GM18909 (cell line): Measurements from ENCODE around the gene PCGF3.
"Not testable (repeated sequence)": the region's sequence is repeated elsewhere in the genome, so short reads cannot be mapped to it uniquely, and the experiment has no call there.

ENCODE experiments used
- ATAC-seq: cut with Tn5 transposase; IDR thresholded peaks from one replicate; pipeline ENCODE4 v1.9.1; 2021; ENCODE audit warnings: mild to moderate bottlenecking; ENCODE audit not compliant: unreplicated experiment, poor library complexity

PCGF3 gene

GRCh38 chr4:699816-700580, 5.6 kb upstream of the PCGF3 start:
- ATAC-seq = no peak

GRCh38 chr4:700587-701264, 4.9 kb upstream of the PCGF3 start:
- ATAC-seq = no peak

GRCh38 chr4:702618-703048, 3.0 kb upstream of the PCGF3 start:
- no peak for ATAC-seq

GRCh38 chr4:703336-704197, 2.1 kb upstream of the PCGF3 start:
- no peak for ATAC-seq

GRCh38 chr4:704198-704891, 1.3 kb upstream of the PCGF3 start:
- ATAC-seq = no peak

- no peak for ATAC-seq
These were observed 708 bp upstream of the PCGF3 start for GRCh38 chr4:704971-705277.

- ATAC-seq = not testable (repeated sequence)
These were observed 526 bp downstream of the PCGF3 start for GRCh38 chr4:706083-706633.

- ATAC-seq = no peak
These were observed 1.4 kb downstream of the PCGF3 start for GRCh38 chr4:706834-707598.

- no peak for ATAC-seq
These were observed 2.4 kb downstream of the PCGF3 start for GRCh38 chr4:707929-708630.

- no peak for ATAC-seq
These were observed 3.0 kb downstream of the PCGF3 start for GRCh38 chr4:708631-708933.

- no peak for ATAC-seq
These were observed 3.7 kb downstream of the PCGF3 start for GRCh38 chr4:709348-709747.

GRCh38 chr4:710116-710515, 4.5 kb downstream of the PCGF3 start:
- ATAC-seq = no peak

GRCh38 chr4:710916-711315, 5.3 kb downstream of the PCGF3 start:
- no peak for ATAC-seq

GRCh38 chr4:712093-712492, 6.5 kb downstream of the PCGF3 start:
- ATAC-seq = no peak

GRCh38 chr4:712916-713632, 7.4 kb downstream of the PCGF3 start:
- no peak for ATAC-seq

- no peak for ATAC-seq
These were observed 8.5 kb downstream of the PCGF3 start for GRCh38 chr4:714087-714486.

GRCh38 chr4:717601-718320, 12.1 kb downstream of the PCGF3 start:
- no peak for ATAC-seq

GRCh38 chr4:718460-718859, 12.8 kb downstream of the PCGF3 start:
- no peak for ATAC-seq
